ENCODE results near the gene ZBTB42. TPM values are rescaled to one million over a fixed set of nuclear protein-coding genes. Genes with fewer than 3 reads are reported as not detected.
A peak's percentile ranks its signal among the peaks of the same experiment; 100 is the strongest.
"Not testable (repeated sequence)": the region's sequence is repeated elsewhere in the genome, so short reads cannot be mapped to it uniquely, and the experiment has no call there.

Gene ZBTB42
- total RNA-seq, 1 experiment from 2014 or later, result 16.5 TPM

GRCh38 chr14:104827177-104828055, 26.5 kb downstream of the ZBTB42 start:
- no peaks in the 10 kb centered on the region for H3K9me3 ChIP-seq (ENCODE audit: control insufficient read depth, insufficient read depth, low read depth, low read length)
- POLR2A ChIA-PET, result interaction anchor here (0.6 kb wide), 1 partner anchor 247 kb away, joined by 5 read pairs; no protein-coding TSS in a partner anchor
- peak; percentile 79 for TF ChIP-seq CTCF (IDR thresholded peaks at IDR 0.05)
- no peak for TF ChIP-seq REST (IDR thresholded peaks at IDR 0.05; ENCODE audit: insufficient read depth in 1 of 2, low read depth in 2 of 2, low read length in 1 of 2)
- no peak for TF ChIP-seq TCF7L2 (IDR thresholded peaks at IDR 0.05; ENCODE audit: low read depth, low read length)
- no peak for TF ChIP-seq SIN3A (IDR thresholded peaks at IDR 0.05; ENCODE audit: borderline replicate concordance, insufficient read depth, low read depth, low read length)
- no peak for TF ChIP-seq POLR2AphosphoS5 (IDR thresholded peaks at IDR 0.05; ENCODE audit: low read depth, low read length)
- no peak for DNase-seq (ENCODE audit: low read depth, low spot score)
- 0 out of 2 replicates have a peak, but pooled peaks cover 3% of the 10 kb centered on the region for H3K4me1 ChIP-seq (ENCODE audit: control insufficient read depth, insufficient read depth, low read length)
- no peaks in the 10 kb centered on the region for H3K36me3 ChIP-seq (ENCODE audit: control insufficient read depth, insufficient read depth, low read length)
- ATAC-seq, result peak; percentile 77
- intact Hi-C loops (cut with micrococcal nuclease; ENCODE audit: unreplicated experiment), result loop anchor here (5.0 kb wide), 1 partner anchor 60 kb away; no protein-coding TSS in a partner anchor
- in situ Hi-C loops (cut with HindIII; ENCODE audit: low pct_unique_long_range_greater_than_20kb, low sequenced_read_pairs), result no loop called here
- CTCF ChIA-PET, result interaction anchor here (0.7 to 1.8 kb wide), 4 partner anchors 33 to 1835 kb away, joined by 3 to 10 read pairs (median 4); no protein-coding TSS in a partner anchor
- peak overlapping the region; percentile 36 to 49 for H3K4me3 ChIP-seq (ENCODE audit: low read depth in 2 of 2, low read length in 2 of 2)
- BruUV-seq (replicated peaks), result no TSS peak
- H3K27ac ChIP-seq (ENCODE audit: low read length), result no peak overlapping the region
- no peaks in the 10 kb centered on the region for H3K27me3 ChIP-seq (ENCODE audit: control insufficient read depth, insufficient read depth, low read length)

- TF ChIP-seq TCF7L2 (IDR thresholded peaks at IDR 0.05; ENCODE audit: low read depth, low read length) (no peak), REST (IDR thresholded peaks at IDR 0.05; ENCODE audit: insufficient read depth in 1 of 2, low read depth in 2 of 2, low read length in 1 of 2) (no peak), POLR2AphosphoS5 (IDR thresholded peaks at IDR 0.05; ENCODE audit: low read depth, low read length) (no peak), CTCF (IDR thresholded peaks at IDR 0.05) (no peak)
- H3K27ac ChIP-seq (ENCODE audit: low read length), result no peak overlapping the region
- CTCF ChIA-PET, result no interaction called here
- no peaks in the 10 kb centered on the region for H3K36me3 ChIP-seq (ENCODE audit: control insufficient read depth, insufficient read depth, low read length)
- intact Hi-C loops (cut with micrococcal nuclease; ENCODE audit: unreplicated experiment) (no loop called here), in situ Hi-C loops (cut with HindIII; ENCODE audit: low pct_unique_long_range_greater_than_20kb, low sequenced_read_pairs) (no loop called here)
- BruUV-seq (replicated peaks), result no TSS peak
- H3K4me1 ChIP-seq (ENCODE audit: control insufficient read depth, insufficient read depth, low read length), result 0 out of 2 replicates have a peak, but pooled peaks cover 3% of the 10 kb centered on the region
- ATAC-seq (no peak), DNase-seq (ENCODE audit: low read depth, low spot score) (no peak)
- H3K27me3 ChIP-seq (ENCODE audit: control insufficient read depth, insufficient read depth, low read length), result no peaks in the 10 kb centered on the region
- POLR2A ChIA-PET, result interaction anchor here (0.7 kb wide), 1 partner anchor 70 kb away, joined by 4 read pairs; no protein-coding TSS in a partner anchor
- H3K4me3 ChIP-seq (ENCODE audit: low read depth in 2 of 2, low read length in 2 of 2), result no peak overlapping the region
- H3K9me3 ChIP-seq (ENCODE audit: control insufficient read depth, insufficient read depth, low read depth, low read length), result no peaks in the 10 kb centered on the region
These were observed 29.9 kb downstream of the ZBTB42 start for GRCh38 chr14:104830781-104831180.

GRCh38 chr14:104836171-104836935, 35.5 kb downstream of the ZBTB42 start:
- POLR2A ChIA-PET; H3K4me3 ChIP-seq (ENCODE audit: low read depth in 2 of 2, low read length in 2 of 2); DNase-seq (ENCODE audit: low read depth, low spot score); H3K9me3 ChIP-seq (ENCODE audit: control insufficient read depth, insufficient read depth, low read depth, low read length); H3K36me3 ChIP-seq (ENCODE audit: control insufficient read depth, insufficient read depth, low read length); H3K27me3 ChIP-seq (ENCODE audit: control insufficient read depth, insufficient read depth, low read length); CTCF ChIA-PET; intact Hi-C loops (cut with micrococcal nuclease; ENCODE audit: unreplicated experiment); ATAC-seq; BruUV-seq (replicated peaks); H3K4me1 ChIP-seq (ENCODE audit: control insufficient read depth, insufficient read depth, low read length); in situ Hi-C loops (cut with HindIII; ENCODE audit: low pct_unique_long_range_greater_than_20kb, low sequenced_read_pairs); H3K27ac ChIP-seq (ENCODE audit: low read length): not testable (repeated sequence)
